Left ventricle myocardium superior (tissue), 1 donor: Measurements from ENCODE around the gene MT1E. TPM values are rescaled to one million over a fixed set of nuclear protein-coding genes. Genes with fewer than 3 reads are reported as not detected.
"Not testable (repeated sequence)": the region's sequence is repeated elsewhere in the genome, so short reads cannot be mapped to it uniquely, and the experiment has no call there.

Source experiments
- ATAC-seq: fragments of 200-7000 bp; cut with Tn5 transposase; one replicate; pipeline ENCODE4 v1.9.1; 2020; ENCODE audit warnings: mild to moderate bottlenecking, moderate library complexity
- DNase-seq: peaks from one replicate; pipeline ENCODE4 v3.0.0-alpha.2; 2020
- intact Hi-C: fragments of 100-400 bp; cut with micrococcal nuclease; formaldehyde crosslinking; loops from one replicate; pipeline ENCODE4 v1.11.0; 2022
- total RNA-seq: library from RNA; stranded (reverse); fragmentation: NEBNext Ultra II Directional; extraction: Animal tissue kit (Norgen Biotek cat#: 25700); gene quantifications from one replicate; pipeline ENCODE4 v1.2.1, GENCODE V29; 2021
- donor health status: DM: no; HTN: yes; CAD: no; lungs with severe emphysema.

Gene MT1E
- total RNA-seq, 1 donor from 2014 or later, result 123 TPM

GRCh38 chr16:56664506-56664905, 38.9 kb downstream of the MT1E start:
- intact Hi-C loops, result no loop called here
- DNase-seq (no peak), ATAC-seq (no peak)

GRCh38 chr16:56665286-56666261, 40.0 kb downstream of the MT1E start:
- DNase-seq, ATAC-seq, intact Hi-C loops: not testable (repeated sequence)

GRCh38 chr16:56667581-56668571, 42.3 kb downstream of the MT1E start, which contains the start of gene MT1G:
MT1G (minus strand) TSS chr16:56668065; CDS start chr16:56667993, 72 bp downstream.
- peak; percentile 76 for DNase-seq
- intact Hi-C loops, result no loop called here
- ATAC-seq, result peak; percentile 91

GRCh38 chr16:56669005-56669839, 43.6 kb downstream of the MT1E start, which contains the start of gene MT1H:
MT1H (plus strand) TSS chr16:56669814; CDS start chr16:56669885, 71 bp downstream.
- DNase-seq, result no peak
- intact Hi-C loops, result no loop called here
- no peak for ATAC-seq

- intact Hi-C loops, result no loop called here
- DNase-seq (no peak), ATAC-seq (no peak)
These were observed 44.4 kb downstream of the MT1E start for GRCh38 chr16:56669840-56670619.

- intact Hi-C loops, result no loop called here
- ATAC-seq, result no peak
- no peak for DNase-seq
These were observed 45.0 kb downstream of the MT1E start for GRCh38 chr16:56670620-56670934.

- DNase-seq, intact Hi-C loops, ATAC-seq: not testable (repeated sequence)
These were observed 46.1 kb downstream of the MT1E start for GRCh38 chr16:56671691-56672090.

GRCh38 chr16:56672171-56672570, 46.6 kb downstream of the MT1E start:
- intact Hi-C loops, ATAC-seq, DNase-seq: not testable (repeated sequence)

- intact Hi-C loops, result no loop called here
- DNase-seq (no peak), ATAC-seq (no peak)
These were observed 47.4 kb downstream of the MT1E start for GRCh38 chr16:56672761-56673536.

GRCh38 chr16:56673921-56674320, 48.3 kb downstream of the MT1E start:
- DNase-seq, result peak; percentile 51
- ATAC-seq, result peak; percentile 67
- intact Hi-C loops, result no loop called here

- ATAC-seq, DNase-seq, intact Hi-C loops: not testable (repeated sequence)
These were observed 49.0 kb downstream of the MT1E start for GRCh38 chr16:56674570-56674969.

GRCh38 chr16:56675685-56676210, 50.2 kb downstream of the MT1E start:
- no peak for DNase-seq
- intact Hi-C loops, result no loop called here
- ATAC-seq, result no peak

Other genes with a start within 250 kb of the MT1E start
- gene AMFR, start 200.2 kb upstream of the MT1E start, total RNA-seq, result 59.1 TPM
- gene NUDT21, start 174.4 kb upstream of the MT1E start, total RNA-seq, result 66.3 TPM
- gene OGFOD1, start 174.2 kb upstream of the MT1E start, total RNA-seq, result 27.1 TPM
- 45.0 TPM for gene BBS2, start 105.8 kb upstream of the MT1E start, total RNA-seq
- gene MT4, start 60.7 kb upstream of the MT1E start, total RNA-seq, result not detected
- 3.8 TPM for gene MT3, start 36.3 kb upstream of the MT1E start, total RNA-seq
- gene MT2A, start 17.2 kb upstream of the MT1E start, total RNA-seq, result 86.3 TPM
- gene MT1M, start 6.9 kb downstream of the MT1E start, total RNA-seq, result 6.8 TPM
- 2.3 TPM for gene MT1A, start 12.9 kb downstream of the MT1E start, total RNA-seq
- not detected for gene MT1B, start 26.1 kb downstream of the MT1E start, total RNA-seq
- gene MT1F, start 32.2 kb downstream of the MT1E start, total RNA-seq, result 3.0 TPM
- not detected for gene MT1G, start 42.3 kb downstream of the MT1E start, total RNA-seq
- gene MT1H, start 44.0 kb downstream of the MT1E start, total RNA-seq, result not detected
- 85.9 TPM for gene MT1X, start 56.7 kb downstream of the MT1E start, total RNA-seq
- 26.2 TPM for gene NUP93, start 104.3 kb downstream of the MT1E start, total RNA-seq
- gene SLC12A3, start 239.4 kb downstream of the MT1E start, total RNA-seq, result not detected